GM19099 (cell line): ENCODE measurements around the gene PLD5.

Experiments used
- POLR2A ChIP-seq: IDR thresholded peaks from 3 replicates; pipeline ENCODE4 v1.6.1; 2011; ENCODE audit warnings: low read depth; ENCODE audit not compliant: insufficient read length; ENCODE audit errors: extremely low read depth

PLD5 gene

DNA sequence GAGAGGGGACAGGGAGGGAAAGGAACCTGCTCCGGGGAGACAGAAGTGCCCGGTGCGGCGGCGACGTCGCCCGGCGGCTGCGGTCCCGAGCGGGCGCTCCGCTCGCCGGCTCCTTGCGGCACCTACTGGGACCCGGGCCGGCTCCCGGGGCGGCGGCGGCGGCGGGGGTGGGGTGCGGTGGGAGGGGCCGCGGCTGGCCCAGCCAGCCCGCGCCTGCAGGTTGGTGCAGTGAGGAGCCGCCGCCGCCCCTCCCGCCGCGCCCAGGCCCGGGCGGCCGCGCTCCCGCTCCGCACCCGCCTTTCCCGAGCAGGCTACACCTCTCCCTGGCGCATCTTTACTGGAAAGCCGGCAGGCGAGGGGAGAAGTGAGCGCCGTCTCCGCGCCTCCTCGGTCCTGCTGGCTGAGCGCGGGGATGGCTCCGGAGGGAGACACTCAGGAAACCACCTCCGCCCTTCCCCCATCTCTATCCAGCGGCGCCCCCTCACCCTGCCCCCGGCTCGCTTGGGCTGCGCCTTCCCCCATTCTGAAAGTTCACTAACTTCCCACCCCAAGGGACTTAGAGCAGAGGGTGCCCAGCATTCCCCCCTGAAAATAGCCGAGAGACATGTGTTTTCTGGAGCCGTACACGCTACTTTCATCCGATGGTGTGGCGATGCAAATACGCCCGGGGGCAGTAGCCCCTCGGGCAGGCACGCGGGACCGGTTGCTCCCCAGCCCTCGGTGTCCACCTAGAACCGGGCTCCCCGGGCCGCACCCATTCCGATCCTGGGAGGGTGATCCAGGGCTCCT, at the start of gene PLD5:
Gene PLD5 (minus strand): TSS at position 127 of the 789 bp plus-strand sequence.
- no peak for TF ChIP-seq POLR2A

GRCh38 chr1:242569867-242570266, 45.4 kb upstream of the PLD5 start:
- no peak for TF ChIP-seq POLR2A

DNA sequence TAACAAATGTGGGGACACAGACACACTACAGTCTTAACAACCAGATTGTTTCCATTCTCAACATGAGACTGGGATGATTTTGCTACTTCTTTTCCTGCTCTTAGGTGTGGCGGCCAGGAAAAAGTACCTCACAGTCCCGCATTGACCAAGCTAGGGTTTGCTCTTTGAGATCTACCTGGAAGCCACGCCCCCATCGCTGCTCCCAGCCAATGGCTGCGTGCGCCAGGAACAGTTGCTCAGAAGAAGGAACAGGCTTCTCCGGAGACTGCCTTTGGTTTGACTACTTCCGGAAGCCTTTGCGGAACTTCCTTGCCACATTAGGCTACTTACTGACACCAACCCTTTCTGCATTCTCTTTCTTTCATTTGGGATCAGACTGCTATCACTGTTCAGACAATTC, 44.2 kb upstream of the PLD5 start:
- TF ChIP-seq POLR2A = no peak

DNA sequence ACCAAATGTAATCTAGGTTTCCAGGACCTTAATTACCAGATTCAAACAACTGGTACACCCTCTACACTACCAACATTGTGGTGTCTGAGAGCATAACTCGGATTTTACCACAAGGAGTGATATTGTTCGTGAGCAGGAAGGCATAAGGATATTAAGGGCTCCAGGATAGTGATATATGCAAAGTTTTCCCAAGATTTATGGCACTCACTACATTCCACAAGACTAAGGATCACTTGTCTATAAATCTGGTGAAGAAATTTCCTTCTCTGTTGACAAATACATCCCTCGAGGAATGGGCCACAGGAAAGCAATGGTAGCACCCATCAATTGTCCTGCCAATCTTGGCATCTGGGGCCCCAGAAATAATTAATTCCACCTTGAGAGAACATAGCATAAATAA, 43.1 kb upstream of the PLD5 start:
- TF ChIP-seq POLR2A = no peak

DNA sequence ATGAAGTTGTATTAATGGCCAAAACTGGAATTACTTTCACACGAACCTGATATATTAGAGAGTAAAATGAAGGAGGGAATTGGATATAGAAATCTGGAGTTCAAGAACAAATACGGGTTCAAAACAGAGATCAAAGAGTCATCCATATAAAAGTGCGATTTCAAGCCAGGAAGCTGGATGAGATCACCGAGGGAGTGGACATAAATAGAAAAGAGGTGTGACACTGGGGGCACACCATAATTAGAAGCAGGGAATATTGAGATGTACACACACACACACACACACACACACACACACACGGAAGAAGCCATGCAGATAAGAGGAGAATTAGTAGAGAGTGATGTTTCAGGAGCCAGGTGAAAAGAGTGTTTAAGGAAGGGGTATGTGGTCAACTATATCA, 32.3 kb upstream of the PLD5 start:
- TF ChIP-seq POLR2A = no peak

DNA sequence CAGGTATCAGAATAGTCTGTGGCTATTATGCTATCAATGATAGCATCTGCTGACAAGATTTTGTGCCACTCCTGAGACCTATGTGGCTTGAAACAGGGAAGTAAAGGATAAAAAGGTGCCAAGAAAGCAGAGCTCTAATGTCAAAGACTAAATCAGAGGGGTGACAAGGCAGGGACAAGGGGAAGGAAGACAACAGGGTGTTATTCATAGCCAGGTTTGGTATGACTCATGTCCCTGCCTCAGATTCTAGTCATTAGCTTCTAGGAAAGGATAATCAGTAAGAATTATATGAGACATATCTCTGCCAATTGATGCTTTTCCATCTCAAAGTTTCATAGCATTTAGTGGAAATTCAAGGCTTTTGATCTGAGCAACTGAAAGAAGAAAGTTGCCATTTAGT, 31.8 kb upstream of the PLD5 start:
- no peak for TF ChIP-seq POLR2A

DNA sequence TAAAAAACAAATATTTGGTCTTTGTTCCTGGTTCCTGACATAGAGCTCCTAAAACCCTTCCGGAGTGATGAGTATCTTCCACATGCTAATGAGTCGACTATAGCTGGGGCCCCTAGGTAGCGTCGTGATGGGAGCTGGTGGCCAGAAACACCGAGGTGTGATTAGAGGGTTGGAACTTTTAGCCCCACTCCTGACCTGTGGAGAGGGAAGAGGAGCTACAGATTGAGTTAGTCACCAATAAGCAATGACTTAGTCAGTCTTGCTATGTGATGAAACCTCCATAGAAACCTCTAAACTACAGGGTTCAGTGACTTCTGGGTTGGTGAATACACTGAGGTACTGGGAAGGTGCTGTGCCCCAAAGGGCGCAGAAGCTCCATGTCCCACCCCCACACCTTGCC, 30.1 kb upstream of the PLD5 start:
- no peak for TF ChIP-seq POLR2A

DNA sequence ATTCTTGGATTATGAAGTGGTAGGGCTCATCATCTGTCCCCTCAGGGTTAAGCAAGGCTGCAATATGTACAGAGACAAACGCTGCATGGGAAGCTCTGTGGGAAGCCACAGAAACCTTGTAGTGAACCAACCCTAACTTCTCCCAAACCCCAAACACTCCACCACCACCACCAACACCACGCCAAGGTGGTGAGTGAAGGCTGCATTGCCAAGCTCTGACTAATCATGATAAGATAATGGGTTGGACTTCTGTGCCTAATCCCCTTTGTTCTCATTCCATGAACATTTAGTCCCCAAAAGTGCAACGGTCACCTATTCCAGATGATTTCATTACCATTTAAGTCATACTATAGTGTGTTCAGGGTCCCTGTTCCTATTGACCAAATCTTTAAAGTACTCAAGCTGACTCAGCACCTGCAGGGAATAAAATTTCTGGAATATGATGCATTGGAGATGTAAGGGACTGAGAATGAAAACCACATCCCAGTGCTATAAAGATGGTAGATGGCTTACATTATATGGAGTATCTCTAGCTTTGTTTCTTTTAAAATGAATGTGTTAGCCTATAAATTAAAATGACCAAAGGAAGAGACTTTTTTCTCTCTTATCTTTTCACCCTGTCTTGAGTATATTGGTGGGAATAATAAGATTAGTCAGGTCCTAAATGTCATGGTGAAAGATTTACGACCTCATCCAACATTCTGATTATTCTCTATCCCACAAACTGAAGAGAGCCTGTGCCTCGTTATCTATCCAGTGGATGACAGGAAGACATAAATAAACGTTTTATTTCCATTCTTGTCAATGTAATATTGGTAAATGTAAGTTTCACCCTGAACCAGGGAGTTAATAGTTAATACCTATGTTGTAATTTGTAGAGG, 22.6 kb upstream of the PLD5 start:
- TF ChIP-seq POLR2A = no peak

- TF ChIP-seq POLR2A = no peak
Measured at GRCh38 chr1:242546441-242546840, 21.9 kb upstream of the PLD5 start.

DNA sequence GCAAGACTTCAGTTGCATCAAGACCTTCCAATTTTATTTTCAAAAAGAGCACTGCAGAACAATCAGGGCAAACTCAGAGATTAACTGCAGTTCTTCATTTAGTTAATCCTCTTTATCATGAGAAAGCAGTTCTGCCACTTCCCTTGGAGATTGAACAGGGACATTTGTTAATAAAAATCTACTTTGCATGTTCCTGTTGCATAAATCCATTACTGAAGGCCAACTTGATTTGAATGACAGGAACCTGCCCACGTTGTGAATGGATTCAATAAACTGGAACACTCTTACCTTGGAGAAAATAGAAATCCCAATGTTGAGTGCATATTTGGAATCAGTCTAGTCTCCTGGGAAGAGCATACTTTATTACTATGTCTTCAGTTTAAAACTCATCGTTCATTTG, 19.6 kb upstream of the PLD5 start:
- no peak for TF ChIP-seq POLR2A

GRCh38 chr1:242542271-242542670, 17.8 kb upstream of the PLD5 start:
- TF ChIP-seq POLR2A = no peak

DNA sequence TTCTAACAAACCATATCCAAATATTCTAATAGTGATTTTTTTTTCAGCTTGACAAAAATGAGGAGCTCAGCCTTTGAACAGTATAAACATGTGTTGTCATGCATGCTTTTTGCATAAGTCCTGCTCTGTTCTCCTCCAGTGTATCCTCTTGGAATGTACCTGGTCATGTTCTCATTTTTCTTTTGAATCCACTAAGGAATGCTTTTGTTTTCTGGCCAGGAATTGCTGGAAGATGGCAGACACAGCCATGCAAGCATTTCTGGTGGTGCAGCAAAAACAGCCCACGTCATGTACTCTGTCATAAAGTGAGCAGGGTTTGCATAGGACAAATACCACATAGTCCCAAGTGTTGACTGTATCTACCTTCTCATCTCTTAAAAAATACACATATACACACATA, 11.5 kb upstream of the PLD5 start:
- no peak for TF ChIP-seq POLR2A

GRCh38 chr1:242534753-242535152, 10.3 kb upstream of the PLD5 start:
- no peak for TF ChIP-seq POLR2A

DNA sequence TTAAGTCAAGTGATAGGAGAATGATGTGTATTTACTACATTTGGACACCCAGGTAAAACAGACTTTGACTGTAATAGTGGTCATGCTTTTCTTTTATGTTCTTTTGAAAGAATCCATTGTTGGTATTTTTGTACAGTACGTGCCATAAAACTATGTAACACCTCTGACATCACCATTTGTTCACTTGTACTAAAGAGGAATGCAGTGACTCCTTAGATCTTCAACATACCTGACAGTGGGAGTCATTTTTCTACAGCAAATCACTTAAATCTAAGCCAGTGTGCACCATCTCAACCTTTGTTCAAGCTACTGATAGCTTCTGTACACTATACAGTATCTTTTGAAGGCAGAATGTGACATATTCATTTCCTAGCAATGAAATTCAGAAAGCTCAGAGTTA, 6.3 kb upstream of the PLD5 start:
- TF ChIP-seq POLR2A = no peak

- no peak for TF ChIP-seq POLR2A
Measured at GRCh38 chr1:242525769-242526168, 1.3 kb upstream of the PLD5 start.

GRCh38 chr1:242525360-242525722, 844 bp upstream of the PLD5 start:
- no peak for TF ChIP-seq POLR2A
